Measurements from ENCODE around the gene FOXO3. TPM values are rescaled to one million over a fixed set of nuclear protein-coding genes. Genes with fewer than 3 reads are reported as not detected.

Gene FOXO3
- total RNA-seq, 3 donors from 2014 or later: 52.4 to 60.4 (median 60.1) TPM

DNA sequence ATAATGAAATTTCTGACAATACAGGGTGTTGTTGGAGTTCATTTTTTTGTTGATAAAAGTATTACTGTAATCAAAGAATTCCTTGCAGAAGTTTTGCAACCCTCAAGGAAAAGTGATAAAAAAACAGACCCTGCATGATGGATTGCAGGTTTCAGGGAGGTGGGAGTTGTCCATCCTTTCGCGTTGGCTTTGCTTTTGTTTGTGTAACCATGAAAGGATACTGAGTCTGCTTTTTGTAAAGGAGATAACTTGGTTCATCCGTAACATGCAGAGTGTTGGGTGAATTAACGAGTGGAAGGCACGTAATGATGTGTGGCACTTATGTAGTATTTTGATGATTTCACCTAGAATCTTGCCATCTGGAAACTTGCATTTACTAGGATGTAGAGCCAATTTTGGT is 23.6 kb downstream of the FOXO3 start:
- no peak overlapping the region for H3K4me3 ChIP-seq
- no peaks in the 10 kb centered on the region for H3K9me3 ChIP-seq
- peaks cover 34% of the 10 kb centered on the region for H3K4me1 ChIP-seq (ENCODE audit: low read depth)
- TF ChIP-seq, protein P1, sequence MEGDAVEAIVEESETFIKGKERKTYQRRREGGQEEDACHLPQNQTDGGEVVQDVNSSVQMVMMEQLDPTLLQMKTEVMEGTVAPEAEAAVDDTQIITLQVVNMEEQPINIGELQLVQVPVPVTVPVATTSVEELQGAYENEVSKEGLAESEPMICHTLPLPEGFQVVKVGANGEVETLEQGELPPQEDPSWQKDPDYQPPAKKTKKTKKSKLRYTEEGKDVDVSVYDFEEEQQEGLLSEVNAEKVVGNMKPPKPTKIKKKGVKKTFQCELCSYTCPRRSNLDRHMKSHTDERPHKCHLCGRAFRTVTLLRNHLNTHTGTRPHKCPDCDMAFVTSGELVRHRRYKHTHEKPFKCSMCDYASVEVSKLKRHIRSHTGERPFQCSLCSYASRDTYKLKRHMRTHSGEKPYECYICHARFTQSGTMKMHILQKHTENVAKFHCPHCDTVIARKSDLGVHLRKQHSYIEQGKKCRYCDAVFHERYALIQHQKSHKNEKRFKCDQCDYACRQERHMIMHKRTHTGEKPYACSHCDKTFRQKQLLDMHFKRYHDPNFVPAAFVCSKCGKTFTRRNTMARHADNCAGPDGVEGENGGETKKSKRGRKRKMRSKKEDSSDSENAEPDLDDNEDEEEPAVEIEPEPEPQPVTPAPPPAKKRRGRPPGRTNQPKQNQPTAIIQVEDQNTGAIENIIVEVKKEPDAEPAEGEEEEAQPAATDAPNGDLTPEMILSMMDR (IDR thresholded peaks at IDR 0.05): no peak
- H3K36me3 ChIP-seq (ENCODE audit: low read depth): no peaks in the 10 kb centered on the region
- intact Hi-C loops (cut with DNase I, micrococcal nuclease): no loop called here
- ATAC-seq (no peak), DNase-seq (no peak)

DNA sequence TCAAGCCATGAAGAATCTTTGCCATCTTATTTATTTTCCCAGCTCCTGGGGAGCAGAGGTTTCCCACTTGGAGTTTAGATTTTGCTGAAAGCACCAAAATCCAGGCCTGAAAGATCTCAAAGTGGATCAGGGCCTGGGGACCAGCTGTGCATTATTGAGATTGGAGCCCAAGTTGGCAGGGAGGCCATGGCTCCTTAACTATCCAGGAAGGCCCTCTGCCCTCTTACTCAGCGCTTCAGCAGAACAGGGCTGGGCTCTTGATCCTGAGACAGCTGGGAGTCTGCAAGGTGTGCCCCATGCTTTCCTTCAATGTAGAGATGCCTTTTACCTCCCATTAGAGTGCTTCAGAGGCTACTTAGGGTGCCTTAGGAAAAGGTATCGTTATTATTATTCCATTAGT is 24.6 kb downstream of the FOXO3 start:
- Histone ChIP-seq H3K9me3 (no peaks in the 10 kb centered on the region), H3K4me1 (ENCODE audit: low read depth) (peaks cover 41% of the 10 kb centered on the region), H3K4me3 (no peak overlapping the region), H3K36me3 (ENCODE audit: low read depth) (no peaks in the 10 kb centered on the region)
- intact Hi-C loops (cut with DNase I, micrococcal nuclease): no loop called here
- DNase-seq (no peak), ATAC-seq (no peak)
- TF ChIP-seq, protein P1 (IDR thresholded peaks at IDR 0.05): no peak

DNA sequence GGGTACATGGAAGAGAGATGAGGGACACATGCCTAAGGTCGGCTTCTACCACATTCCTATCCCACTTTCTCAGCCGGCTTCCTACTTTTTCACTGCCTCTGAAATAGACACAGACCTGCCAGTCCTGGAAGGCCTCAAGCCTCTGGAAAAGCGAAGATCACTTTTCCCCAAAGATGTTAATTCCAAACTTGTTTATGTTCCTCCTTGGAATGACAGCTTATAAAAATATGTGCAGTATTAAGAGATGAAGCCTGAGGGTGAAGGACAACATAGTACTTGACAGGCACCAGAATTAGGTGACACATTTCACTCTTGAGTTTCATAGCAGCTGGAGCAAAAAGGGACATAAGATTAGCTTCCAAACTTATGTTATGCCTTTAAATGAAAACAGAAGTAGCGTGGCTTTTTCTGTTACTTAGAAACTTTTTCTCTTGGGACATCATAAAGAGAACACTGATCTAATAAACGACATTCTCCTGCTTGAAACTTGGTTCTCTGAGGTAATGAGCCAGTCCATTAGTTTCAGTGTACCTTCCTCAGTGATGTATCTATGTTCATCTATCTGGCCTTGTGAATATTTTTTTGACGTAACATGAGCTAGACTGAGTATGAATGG is 25.3 kb downstream of the FOXO3 start:
- Histone ChIP-seq H3K4me3 (no peak overlapping the region), H3K4me1 (ENCODE audit: low read depth) (peaks cover 46% of the 10 kb centered on the region), H3K36me3 (ENCODE audit: low read depth) (no peaks in the 10 kb centered on the region), H3K9me3 (no peaks in the 10 kb centered on the region)
- TF ChIP-seq, protein P1 (IDR thresholded peaks at IDR 0.05): no peak
- DNase-seq (no peak), ATAC-seq (no peak)
- intact Hi-C loops (cut with DNase I, micrococcal nuclease): no loop called here

DNA sequence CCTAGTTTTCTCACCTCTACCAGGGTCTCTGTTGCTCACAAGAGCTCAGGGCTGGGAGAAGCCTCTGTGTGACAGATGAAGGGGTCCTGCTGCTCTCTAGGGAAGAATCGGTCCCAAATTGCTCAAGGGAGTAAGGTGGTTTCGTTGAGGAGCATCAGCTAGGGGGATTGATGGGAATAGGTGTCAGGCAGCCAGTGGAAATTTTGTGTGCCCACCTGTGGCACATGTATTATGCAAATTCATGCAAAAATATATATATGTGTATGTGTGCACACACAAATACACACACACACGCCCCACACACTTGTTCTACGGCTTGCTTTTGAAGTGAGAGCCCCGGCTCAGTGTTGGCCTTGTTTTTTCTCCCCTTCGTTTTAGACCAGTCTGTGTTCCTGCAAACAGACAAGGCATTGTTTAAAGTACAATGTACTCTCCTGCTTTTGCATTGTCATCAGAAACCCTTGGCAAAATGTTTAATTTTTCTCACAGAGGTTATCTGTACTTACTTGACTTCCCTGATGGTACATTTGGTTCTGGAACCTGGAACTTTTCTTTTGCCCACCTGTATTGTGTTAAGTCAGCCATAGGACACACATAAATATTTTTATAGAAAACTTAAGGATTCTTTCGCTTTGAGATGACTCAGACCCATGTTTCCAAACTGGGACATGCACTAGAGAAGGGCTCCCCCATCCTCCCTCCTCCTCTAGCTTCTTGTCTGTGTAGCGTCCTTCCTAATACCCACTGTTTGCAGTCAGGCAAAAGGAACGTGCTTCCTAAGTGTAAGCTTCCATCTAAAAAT is 26.7 kb downstream of the FOXO3 start:
- ATAC-seq: no peak
- Histone ChIP-seq H3K36me3 (ENCODE audit: low read depth) (no peaks in the 10 kb centered on the region), H3K9me3 (no peaks in the 10 kb centered on the region), H3K4me3 (no peak overlapping the region), H3K4me1 (ENCODE audit: low read depth) (peaks cover 54% of the 10 kb centered on the region)
- intact Hi-C loops (cut with DNase I, micrococcal nuclease): no loop called here
- DNase-seq: no peak
- TF ChIP-seq, protein P1 (IDR thresholded peaks at IDR 0.05): no peak

DNA sequence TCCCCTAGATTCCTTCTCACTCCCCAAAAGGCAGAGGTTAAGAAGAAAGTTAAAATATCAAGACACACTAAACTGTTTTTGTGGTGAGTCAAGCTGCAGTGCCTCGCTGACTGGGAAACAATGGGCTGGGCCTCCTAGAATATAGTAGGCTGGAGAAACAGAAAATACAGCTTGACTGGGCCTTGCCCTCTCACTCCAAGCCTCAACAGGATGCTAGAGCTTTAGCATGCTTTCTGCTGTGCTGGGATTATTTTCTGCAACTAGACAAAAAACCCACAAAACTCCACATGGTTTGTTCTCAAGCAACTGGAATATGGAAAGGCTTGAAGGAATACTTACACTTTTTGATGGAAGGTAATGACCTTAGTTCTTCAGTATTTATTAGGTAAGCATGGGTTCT is 27.9 kb downstream of the FOXO3 start:
- intact Hi-C loops (cut with DNase I, micrococcal nuclease): no loop called here
- peak; percentile 58 for ATAC-seq
- no peak overlapping the region for H3K4me3 ChIP-seq
- H3K4me1 ChIP-seq (ENCODE audit: low read depth): peaks cover 53% of the 10 kb centered on the region
- TF ChIP-seq, protein P1 (IDR thresholded peaks at IDR 0.05): no peak
- no peaks in the 10 kb centered on the region for H3K9me3 ChIP-seq
- H3K36me3 ChIP-seq (ENCODE audit: low read depth): no peaks in the 10 kb centered on the region
- peak in 1 of 3 donors; percentile 34 for DNase-seq

All from mucosa of descending colon (tissue), 3 donors.